ENCODE data around the gene POLE.

The POLE gene

GRCh38 chr12:132586929-132587328 is 100.2 kb downstream of the POLE start:
- no peak for TF ChIP-seq CTCF (IDR thresholded peaks at IDR 0.05; ENCODE audit: low read depth, low read length, missing control alignments)
- no peak overlapping the region for H3K4me3 ChIP-seq (ENCODE audit: low read depth, low read length)
- DNase-seq (ENCODE audit: low read depth) = no peak

GRCh38 chr12:132585177-132585576 is 102.0 kb downstream of the POLE start:
- DNase-seq (ENCODE audit: low read depth) = no peak
- TF ChIP-seq CTCF (IDR thresholded peaks at IDR 0.05; ENCODE audit: low read depth, low read length, missing control alignments) = no peak
- no peak overlapping the region for H3K4me3 ChIP-seq (ENCODE audit: low read depth, low read length)

- no peak for DNase-seq (ENCODE audit: low read depth)
- no peak overlapping the region for H3K4me3 ChIP-seq (ENCODE audit: low read depth, low read length)
- no peak for TF ChIP-seq CTCF (IDR thresholded peaks at IDR 0.05; ENCODE audit: low read depth, low read length, missing control alignments)
These were observed 102.7 kb downstream of the POLE start for GRCh38 chr12:132584429-132584828.

GRCh38 chr12:132583736-132584135 is 103.4 kb downstream of the POLE start:
- no peak for DNase-seq (ENCODE audit: low read depth)
- H3K4me3 ChIP-seq (ENCODE audit: low read depth, low read length) = no peak overlapping the region
- TF ChIP-seq CTCF (IDR thresholded peaks at IDR 0.05; ENCODE audit: low read depth, low read length, missing control alignments) = no peak

- DNase-seq (ENCODE audit: low read depth) = no peak
- H3K4me3 ChIP-seq (ENCODE audit: low read depth, low read length) = no peak overlapping the region
- no peak for TF ChIP-seq CTCF (IDR thresholded peaks at IDR 0.05; ENCODE audit: low read depth, low read length, missing control alignments)
These were observed 103.8 kb downstream of the POLE start for GRCh38 chr12:132583411-132583710.

GRCh38 chr12:132582582-132583410 is 104.3 kb downstream of the POLE start:
- H3K4me3 ChIP-seq (ENCODE audit: low read depth, low read length) = no peak overlapping the region
- TF ChIP-seq CTCF (IDR thresholded peaks at IDR 0.05; ENCODE audit: low read depth, low read length, missing control alignments) = no peak

GRCh38 chr12:132582058-132582420 is 105.1 kb downstream of the POLE start:
- H3K4me3 ChIP-seq (ENCODE audit: low read depth, low read length) = no peak overlapping the region
- no peak for DNase-seq (ENCODE audit: low read depth)
- TF ChIP-seq CTCF (IDR thresholded peaks at IDR 0.05; ENCODE audit: low read depth, low read length, missing control alignments) = no peak

More at GRCh38 chr12:132582582-132583410, 104.3 kb downstream of the POLE start:
- no peak for DNase-seq (ENCODE audit: low read depth)

Measured in GM12864 (cell line).